HG02588 (cell line): ENCODE measurements around the gene KCNJ2.

ENCODE experiments used
- ATAC-seq: cut with Tn5 transposase; IDR thresholded peaks from one replicate; pipeline ENCODE4 v1.9.1; 2021; ENCODE audit warnings: mild to moderate bottlenecking, moderate library complexity; ENCODE audit not compliant: unreplicated experiment

Gene KCNJ2

GRCh38 chr17:70201872-70202419 is 32.6 kb downstream of the KCNJ2 start:
- ATAC-seq: no peak

- ATAC-seq: no peak
Measured at GRCh38 chr17:70202840-70203239, 33.5 kb downstream of the KCNJ2 start.

- no peak for ATAC-seq
Measured at GRCh38 chr17:70204431-70204830, 35.1 kb downstream of the KCNJ2 start.

DNA sequence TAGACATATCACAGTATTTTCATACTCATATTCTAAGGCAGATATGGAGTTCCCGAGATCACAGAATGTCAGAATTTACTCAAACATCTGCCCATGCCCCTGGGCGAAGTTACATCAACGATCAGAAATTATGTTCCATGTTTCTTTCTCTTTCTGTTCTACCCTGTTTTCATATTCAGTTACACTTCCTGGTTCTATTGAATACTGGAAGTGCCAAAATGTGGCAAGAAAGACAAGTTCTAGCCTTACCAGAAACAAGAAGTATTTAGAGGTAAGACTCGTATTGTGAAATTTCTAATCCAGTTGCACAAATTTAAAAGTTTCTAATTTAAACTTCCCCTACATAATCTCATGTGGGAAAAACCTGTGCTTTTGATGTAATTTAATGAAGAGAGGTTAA is 36.1 kb downstream of the KCNJ2 start:
- ATAC-seq: no peak

DNA sequence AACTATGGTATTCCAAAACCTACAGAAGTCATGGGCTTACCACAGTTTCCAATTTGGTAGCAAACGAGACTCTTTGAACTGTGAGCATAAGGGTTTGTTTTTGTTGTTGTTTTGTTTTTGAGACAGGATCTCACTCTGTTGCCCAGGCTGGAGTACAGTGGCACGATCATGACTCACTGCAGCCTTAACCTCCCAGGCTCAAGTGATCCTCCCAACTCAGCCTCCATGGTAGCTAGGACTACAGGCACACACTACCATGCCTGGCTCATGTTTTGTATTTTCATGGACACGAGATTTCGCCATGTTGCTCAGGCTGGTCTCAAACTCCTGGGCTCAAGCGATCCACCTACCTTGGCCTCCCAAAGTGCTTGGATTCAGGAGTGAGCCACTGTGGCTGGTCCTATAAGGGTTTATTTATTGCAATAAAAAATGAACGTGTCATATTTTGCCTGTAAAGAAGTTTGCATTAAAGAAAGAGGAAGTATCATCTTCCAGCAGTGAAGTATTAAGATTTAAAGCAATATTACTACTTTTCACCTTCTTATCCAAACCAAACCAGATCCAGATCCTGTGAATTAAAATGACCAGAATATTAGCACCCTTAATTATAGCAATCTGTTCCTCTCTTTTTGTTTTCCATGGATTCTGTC is 37.2 kb downstream of the KCNJ2 start:
- ATAC-seq: no peak

DNA sequence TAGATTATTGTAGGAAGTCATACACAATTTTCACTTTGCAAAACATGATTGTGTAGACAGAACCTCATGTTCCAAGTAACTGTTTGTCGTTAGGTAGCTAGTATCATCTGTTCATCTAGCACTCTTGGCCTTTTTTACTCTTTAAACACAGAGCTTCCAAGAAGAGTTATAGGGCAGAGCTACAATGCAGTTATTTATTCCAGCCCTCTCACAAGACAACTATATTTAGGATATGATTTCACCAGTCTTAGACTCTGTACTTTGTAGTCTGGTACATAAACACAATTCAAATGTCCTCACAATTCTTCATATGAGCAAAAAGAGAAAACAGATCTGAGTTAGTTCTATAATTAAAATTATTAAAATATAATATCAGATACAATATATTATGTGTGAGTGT is 37.9 kb downstream of the KCNJ2 start:
- ATAC-seq: no peak

DNA sequence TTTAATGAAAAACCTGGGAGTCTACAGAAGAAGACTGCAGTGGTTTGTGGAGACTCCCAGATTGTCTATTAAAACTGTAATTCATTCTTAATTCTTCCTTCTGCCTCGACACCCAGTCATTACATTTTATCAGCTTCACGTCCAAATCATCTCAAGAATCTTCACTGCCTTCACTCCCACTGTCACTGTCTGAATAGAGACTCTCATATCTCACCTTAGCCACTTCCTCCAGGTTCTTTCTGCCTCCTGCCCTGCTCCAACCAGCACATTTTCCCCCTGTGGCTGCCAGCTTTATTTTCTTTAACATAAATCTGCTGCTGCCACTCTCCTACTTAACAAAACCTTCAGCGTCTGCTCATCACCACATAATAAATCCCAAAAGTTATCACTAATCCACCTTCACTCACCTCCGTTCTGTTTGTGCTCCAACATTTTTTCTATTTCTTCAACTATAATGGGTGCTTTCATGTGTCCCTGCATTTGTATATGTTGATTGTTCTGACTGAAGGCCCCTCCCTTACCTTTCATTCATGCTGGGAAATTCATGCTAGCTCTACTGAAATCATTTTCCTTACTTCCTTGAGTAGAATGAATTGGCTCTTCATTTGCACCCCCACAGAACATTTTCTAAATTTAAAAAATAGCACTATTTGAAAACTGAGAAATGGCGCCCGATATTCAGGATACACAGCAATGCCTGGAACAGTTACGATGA is 38.9 kb downstream of the KCNJ2 start:
- no peak for ATAC-seq

DNA sequence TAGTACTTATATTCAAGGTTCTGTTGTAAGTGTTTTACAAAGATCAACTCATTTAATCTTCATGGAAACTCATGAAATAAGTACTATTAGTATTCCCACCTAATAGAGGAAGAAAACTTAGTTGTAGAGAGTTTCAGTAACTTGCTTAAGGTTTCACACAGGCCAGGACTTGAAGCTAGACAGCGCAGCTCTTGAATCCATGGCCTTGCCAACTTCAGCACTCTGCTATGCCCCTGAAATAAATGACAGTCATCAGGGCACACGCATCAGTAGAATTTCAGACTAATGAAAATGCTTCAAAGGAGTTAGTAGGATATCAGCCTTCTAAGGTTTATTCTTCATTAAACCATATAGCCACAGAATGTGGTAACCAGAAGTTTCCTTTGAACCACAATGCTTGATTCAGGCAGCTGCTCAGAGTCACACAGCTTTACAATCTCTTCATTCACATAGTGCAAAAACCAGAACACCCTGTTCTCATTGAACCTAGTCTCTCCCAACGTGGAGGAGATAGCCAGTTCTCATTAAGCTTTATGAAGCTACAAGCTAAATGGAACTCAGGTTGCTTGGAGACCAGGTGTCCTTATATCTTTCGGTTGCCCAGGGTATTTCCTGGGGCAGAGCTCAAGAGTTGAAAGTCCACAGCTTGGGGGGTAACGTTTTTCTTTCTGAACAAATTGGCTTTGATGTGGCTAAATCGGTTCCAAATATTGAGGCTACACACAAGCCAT is 39.7 kb downstream of the KCNJ2 start:
- ATAC-seq: no peak

DNA sequence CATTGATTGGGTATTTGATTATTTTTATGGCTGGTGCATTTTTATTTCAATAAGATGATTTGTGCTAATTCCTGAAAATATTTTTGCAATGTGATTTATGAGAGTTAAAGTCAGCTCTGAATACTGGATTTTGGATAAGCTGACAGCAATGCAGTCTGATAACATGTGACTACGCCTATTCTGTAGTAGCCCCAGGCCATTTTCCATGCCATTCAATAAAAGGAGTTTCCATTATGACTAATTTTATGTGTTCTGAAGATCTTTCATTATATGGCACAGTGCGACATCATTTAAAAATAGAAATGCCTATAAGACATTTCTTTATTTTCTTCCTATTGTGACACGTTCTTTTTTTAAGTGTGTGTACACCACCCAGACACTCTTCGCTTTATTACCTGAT is 46.3 kb downstream of the KCNJ2 start:
- no peak for ATAC-seq

GRCh38 chr17:70217571-70217970 is 48.2 kb downstream of the KCNJ2 start:
- no peak for ATAC-seq

DNA sequence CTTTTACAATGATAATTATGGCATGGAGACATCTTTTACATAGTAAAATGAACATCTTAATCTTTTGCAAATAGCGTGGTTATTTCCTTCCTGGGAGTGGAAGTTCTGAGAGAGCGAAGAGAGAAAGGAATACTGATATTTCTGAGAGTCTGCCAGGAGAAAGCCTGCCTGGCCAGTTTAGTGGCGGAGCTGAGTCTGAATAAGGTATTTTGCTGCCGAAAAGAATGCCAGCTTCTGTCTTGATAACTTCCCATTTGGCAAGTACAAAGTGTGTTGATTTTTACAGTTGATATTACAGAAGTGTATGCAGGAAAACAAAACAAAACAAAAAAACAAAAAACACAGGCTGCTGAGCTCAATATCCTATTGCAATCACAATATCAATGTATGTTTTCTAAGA is 55.9 kb downstream of the KCNJ2 start:
- ATAC-seq: no peak
